Activated naive CD4-positive, alpha-beta T cell treated with anti-CD3 and anti-CD28 coated beads, Interleukin-2, amount 50 U/mL, for 24 hours (primary cell): ENCODE data around the gene PHACTR3.

Experiments
- H3K27ac Mint-ChIP-seq: one replicate; pipeline ENCODE4 v1.8.0; 2021; ENCODE audit warnings: mild to moderate bottlenecking, mixed read lengths
- H3K27me3 Mint-ChIP-seq: one replicate; pipeline ENCODE4 v1.8.0; 2021; ENCODE audit warnings: mixed read lengths
- H3K36me3 Mint-ChIP-seq: one replicate; pipeline ENCODE4 v1.8.0; 2021; ENCODE audit warnings: mixed read lengths
- H3K4me1 Mint-ChIP-seq: one replicate; pipeline ENCODE4 v1.8.0; 2021; ENCODE audit warnings: mixed read lengths
- H3K4me3 Mint-ChIP-seq: one replicate; pipeline ENCODE4 v1.8.0; 2021; ENCODE audit warnings: mild to moderate bottlenecking, mixed read lengths
- H3K9me3 Mint-ChIP-seq: one replicate; pipeline ENCODE4 v1.8.0; 2021; ENCODE audit warnings: mixed read lengths

Gene PHACTR3

DNA sequence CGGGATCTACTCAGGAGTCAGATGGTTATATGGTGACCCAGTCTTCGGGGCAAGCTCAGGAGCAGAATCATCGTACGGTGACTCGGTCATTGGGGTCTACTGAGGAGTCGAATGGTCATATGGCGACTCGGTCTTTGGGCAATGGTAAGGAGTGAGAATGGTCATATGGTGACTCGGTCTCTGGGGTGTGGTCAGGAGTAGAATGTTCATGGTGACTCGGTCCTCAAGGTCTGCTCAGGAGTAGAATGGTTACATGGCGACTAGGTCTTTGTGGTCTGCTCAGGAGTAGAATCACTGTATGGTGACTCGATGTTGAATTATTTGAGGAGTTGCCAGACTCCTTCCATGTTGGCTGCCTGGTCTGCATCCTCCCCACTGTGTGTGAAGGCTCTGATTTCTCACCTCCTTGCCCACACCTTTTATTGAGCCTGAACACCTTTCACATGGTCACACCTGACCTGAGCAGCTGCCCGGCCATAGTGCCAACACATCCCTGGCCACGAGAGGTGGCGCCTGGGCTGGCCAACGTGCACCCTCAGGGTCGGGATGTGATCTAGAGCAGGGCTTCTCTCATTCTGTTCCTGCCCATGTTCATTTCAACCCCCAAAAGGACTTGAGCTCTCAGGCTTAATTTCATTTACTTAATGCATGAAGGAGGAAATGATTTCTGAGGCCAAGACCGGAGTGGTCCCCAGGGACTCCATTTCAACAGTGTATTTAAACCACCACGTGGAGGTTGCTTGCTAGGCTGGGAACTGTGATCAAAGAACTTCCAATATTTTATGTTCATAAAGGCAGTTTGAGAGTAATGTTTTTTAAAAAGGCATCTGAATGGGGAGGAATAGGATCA, 119.5 kb downstream of the PHACTR3 start:
- peaks cover 3% of the 10 kb centered on the region for H3K27me3 Mint-ChIP-seq
- H3K4me1 Mint-ChIP-seq = no peaks in the 10 kb centered on the region

DNA sequence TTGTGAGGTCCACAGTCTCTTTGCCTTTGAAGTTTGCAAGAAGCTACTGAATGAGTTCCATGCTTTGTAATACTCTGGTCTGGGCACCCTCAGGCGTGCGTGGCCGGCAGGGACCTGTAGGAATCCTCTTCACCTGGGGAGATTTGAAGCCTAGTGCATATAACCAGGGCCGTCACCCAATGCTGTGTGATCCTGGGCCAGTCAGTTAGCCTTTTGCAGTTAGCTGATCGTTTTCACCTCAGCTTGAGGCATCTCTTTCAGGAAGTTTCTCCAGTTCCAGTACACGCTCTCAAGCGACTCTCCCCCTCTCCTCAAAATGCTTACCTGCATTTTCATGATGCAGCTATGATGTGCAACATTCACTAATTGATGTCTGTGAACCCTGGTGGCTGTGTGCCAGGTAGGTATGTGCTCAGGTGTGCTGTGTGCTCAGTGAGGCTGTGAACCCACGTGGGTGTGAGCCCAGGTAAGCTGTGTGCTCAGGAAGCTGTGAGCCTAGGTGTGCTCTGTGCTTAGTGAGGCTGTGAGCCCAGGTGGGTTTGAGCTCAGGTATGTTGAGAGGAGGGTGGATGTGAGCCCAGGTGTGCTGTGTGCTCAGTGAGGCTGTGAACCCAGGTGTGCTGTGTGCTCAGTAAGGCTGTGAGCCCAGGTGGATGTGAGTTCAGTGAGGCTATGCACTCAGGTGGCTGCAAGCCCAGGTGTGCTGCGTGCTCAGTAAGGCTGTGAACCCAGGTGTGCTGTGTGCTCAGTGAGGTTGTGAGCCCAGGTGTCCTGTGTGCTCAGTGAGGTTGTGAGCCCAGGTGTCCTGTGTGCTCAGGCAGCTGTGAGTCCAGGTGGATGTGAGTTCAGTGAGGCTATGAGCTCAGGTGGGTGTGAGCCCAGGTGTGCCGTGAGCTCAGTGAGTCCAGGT, 120.4 kb downstream of the PHACTR3 start:
- Mint-ChIP-seq H3K9me3 (no peaks in the 10 kb centered on the region), H3K27ac (no peak overlapping the region), H3K4me3 (no peak overlapping the region), H3K4me1 (no peaks in the 10 kb centered on the region), H3K27me3 (peaks cover 3% of the 10 kb centered on the region), H3K36me3 (no peaks in the 10 kb centered on the region)

More for the DNA sequence above, 119.5 kb downstream of the PHACTR3 start:
- Mint-ChIP-seq H3K4me3 (no peak overlapping the region), H3K9me3 (no peaks in the 10 kb centered on the region), H3K27ac (no peak overlapping the region), H3K36me3 (no peaks in the 10 kb centered on the region)

DNA sequence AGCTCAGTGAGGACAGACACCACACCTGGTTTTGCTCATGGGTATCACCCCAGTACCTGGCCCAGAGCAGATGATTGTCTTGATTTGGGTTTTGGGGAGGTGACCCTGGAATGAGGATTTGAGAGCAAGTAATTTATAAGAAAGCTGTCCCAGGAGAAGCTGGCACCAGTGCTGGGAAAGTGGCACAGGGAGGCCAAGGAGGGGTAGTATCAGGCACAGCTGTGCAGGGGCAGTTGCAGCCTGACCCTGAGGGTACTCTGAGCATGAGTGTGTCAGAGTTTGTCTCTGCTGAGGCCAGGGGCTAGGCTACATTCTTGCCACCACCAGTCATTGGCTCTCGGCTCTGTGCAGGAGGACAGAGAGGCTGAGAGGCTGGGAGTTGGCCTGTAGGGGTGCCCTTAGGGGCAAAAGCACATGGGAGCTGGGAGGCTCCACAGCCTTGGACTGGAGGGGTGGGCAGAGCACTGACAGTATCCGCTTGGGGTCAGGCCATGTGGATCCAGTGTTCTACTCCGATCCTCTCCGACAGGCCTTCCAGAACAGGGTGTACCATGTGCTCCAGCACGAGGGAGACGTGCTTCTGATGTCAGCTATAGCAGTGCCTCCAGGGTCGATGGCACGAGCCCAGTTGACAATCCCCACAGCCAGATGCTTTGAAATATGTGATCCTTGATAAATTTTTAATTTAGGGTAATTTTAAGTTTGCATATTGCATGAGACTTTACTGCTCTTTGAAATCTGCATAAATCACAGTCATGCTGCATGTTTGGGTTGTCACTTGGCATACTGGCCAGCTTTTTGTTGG, 121.3 kb downstream of the PHACTR3 start:
- Mint-ChIP-seq H3K4me1 (no peaks in the 10 kb centered on the region), H3K27me3 (peaks cover 2% of the 10 kb centered on the region), H3K27ac (no peak overlapping the region), H3K36me3 (no peaks in the 10 kb centered on the region), H3K9me3 (no peaks in the 10 kb centered on the region), H3K4me3 (no peak overlapping the region)

DNA sequence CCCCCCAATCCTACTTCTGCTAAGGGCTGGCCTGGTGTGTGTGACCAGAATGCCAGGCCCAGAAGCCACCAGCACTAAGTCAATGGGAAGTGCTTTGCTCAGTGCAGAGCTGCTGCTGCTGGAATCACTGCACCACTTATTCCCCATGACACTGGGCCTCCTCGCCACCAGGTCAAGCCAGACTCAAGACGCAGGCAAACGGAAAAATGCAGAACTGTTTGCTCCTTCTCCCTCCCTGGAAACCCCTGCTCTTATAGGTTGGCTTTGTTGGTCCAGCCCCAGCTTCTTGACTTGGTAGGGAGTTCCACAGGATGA, 121.9 kb downstream of the PHACTR3 start:
- Mint-ChIP-seq H3K36me3 (no peaks in the 10 kb centered on the region), H3K4me1 (no peaks in the 10 kb centered on the region), H3K27ac (no peak overlapping the region), H3K4me3 (no peak overlapping the region), H3K27me3 (peaks cover 2% of the 10 kb centered on the region), H3K9me3 (no peaks in the 10 kb centered on the region)

DNA sequence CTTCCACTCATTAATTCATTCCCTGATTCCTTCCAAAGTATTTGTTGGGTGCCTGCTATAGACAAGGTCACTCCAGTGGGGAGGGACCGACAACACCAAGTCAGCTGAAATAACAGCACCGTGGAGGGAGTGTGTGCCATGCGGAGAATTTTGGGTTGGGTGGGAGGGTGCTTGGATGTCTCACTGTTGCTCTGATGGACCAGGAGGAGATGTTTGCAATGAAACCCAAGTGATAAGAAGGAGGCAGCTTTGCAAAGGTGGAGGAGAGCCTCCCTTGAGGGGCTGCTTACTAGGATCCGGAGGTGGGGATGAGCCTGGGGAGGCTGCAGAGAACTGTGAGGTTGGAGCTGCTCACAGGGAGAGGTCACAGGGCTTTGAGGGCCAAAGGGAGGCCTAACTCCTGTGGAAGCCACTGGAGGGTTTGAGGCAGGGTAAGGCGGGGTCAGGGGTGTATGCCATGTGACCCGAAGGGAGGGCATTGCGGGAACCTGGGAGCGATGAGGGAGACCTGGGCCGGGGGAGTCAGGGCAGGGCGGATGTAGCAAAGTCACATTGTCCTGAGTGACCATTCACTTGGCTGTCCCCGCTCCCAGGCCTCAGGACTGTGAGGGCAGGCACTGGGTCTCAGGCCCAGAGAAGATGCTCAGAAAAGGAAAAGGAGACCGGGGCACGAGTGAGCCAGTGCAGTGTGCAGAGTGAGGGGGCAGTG, 124.5 kb downstream of the PHACTR3 start:
- Mint-ChIP-seq H3K4me3 (no peak overlapping the region), H3K36me3 (no peaks in the 10 kb centered on the region), H3K4me1 (no peaks in the 10 kb centered on the region), H3K9me3 (no peaks in the 10 kb centered on the region), H3K27me3 (no peaks in the 10 kb centered on the region), H3K27ac (no peak overlapping the region)

DNA sequence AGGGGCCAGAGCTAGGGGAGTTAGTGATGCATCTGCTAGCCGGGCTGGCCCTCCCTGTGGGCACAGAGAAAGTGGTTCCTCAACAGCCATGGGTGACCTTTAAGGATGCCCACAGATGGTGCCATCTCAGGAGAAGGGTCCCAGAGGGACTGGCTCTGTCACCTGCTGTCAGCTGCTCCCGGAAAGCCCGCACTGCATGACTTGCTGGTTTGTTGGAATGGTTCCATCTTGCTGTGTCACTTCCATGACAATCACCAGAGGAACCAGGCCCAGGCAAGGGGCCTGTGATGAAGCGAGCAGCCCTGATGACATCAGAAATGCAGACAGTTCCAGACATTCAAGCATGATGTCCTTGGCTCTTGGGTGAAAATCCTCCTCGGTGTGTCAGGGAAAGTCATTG, 125.2 kb downstream of the PHACTR3 start:
- Mint-ChIP-seq H3K4me1 (no peaks in the 10 kb centered on the region), H3K9me3 (no peaks in the 10 kb centered on the region), H3K36me3 (no peaks in the 10 kb centered on the region), H3K4me3 (no peak overlapping the region), H3K27me3 (no peaks in the 10 kb centered on the region), H3K27ac (no peak overlapping the region)

DNA sequence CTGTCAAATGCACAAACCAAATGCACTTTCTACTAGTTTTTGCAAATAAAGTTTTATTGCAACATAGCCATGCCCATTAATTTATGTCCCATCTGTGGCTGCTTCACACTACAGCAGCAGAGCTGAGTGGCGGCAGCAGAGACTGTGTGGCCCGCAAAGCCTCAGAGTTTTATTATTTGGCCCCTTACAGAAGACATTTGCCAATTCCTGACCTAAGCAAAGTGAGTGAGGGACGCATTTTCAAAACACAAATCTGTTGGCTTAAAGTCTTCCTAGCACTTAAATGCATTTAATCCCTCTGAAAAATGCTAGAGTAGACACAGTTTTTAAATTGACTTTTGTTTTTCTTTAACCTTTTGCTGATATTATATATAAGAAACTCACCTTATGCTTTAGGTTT, 126.4 kb downstream of the PHACTR3 start:
- Mint-ChIP-seq H3K36me3 (no peaks in the 10 kb centered on the region), H3K9me3 (no peaks in the 10 kb centered on the region), H3K4me1 (no peaks in the 10 kb centered on the region), H3K27me3 (no peaks in the 10 kb centered on the region), H3K4me3 (no peak overlapping the region), H3K27ac (no peak overlapping the region)

DNA sequence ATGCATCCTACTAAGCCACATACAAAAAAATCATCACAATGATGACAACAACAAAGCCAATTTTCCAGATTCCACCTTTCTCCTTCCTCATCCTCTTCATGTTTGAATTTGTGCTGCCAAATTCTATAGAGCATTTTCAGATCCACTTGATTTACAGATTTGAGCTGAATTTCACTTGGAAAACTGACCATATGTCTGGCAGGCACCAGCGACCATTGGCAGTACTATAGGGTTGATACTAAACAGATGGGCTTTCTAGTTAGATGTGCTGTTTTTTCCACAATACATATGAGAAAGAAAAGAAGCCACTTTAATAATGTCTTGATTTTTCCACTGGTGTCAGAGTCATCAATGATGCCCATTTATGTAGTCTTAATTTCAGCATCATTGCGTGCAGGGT, 127.0 kb downstream of the PHACTR3 start:
- Mint-ChIP-seq H3K4me1 (no peaks in the 10 kb centered on the region), H3K27me3 (no peaks in the 10 kb centered on the region), H3K36me3 (no peaks in the 10 kb centered on the region), H3K4me3 (no peak overlapping the region), H3K9me3 (no peaks in the 10 kb centered on the region), H3K27ac (no peak overlapping the region)

DNA sequence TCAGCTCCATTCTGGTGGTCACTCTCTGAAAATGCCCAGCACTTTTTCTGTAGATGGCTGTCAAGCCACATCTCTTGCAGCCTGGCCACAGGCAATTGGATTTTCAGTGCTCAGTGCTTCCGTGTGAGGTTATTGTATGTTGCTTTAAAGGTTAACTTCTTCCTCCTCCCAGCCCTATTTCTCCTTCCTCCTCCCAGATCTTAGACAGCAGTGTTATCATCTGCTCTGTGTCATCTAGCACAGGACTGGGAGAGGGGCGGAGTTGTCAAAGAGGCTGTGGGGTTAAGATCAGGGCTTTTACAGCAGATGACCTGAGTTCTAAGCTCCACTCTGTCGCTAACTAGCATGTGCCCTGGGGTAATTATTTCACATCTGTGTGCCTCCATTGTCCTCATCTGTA, 129.0 kb downstream of the PHACTR3 start:
- no peak overlapping the region for H3K4me3 Mint-ChIP-seq
- no peaks in the 10 kb centered on the region for H3K27me3 Mint-ChIP-seq
- H3K36me3 Mint-ChIP-seq = no peaks in the 10 kb centered on the region
- no peak overlapping the region for H3K27ac Mint-ChIP-seq
- no peaks in the 10 kb centered on the region for H3K9me3 Mint-ChIP-seq
- H3K4me1 Mint-ChIP-seq = no peaks in the 10 kb centered on the region

DNA sequence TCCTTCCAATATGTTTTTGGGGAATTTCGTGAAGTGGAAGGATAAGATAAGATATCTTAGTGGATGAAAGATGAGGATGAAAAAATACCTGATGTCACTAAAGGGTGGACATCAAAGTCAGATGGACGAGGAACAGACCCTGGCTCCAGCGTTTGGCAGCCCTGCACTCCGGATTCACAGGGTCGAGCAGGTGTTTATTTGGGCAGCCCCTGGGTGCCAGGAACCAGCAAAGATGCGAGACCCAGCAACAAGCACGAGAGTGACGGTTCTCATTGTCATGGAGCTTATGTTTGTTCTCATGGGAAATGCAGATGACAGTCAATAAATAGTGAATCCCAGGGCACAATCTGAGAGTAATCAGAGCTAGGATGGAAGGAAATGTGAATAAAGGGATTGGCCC, 131.1 kb downstream of the PHACTR3 start:
- Mint-ChIP-seq H3K4me1 (no peaks in the 10 kb centered on the region), H3K27ac (no peak overlapping the region), H3K9me3 (no peaks in the 10 kb centered on the region), H3K4me3 (no peak overlapping the region), H3K27me3 (no peaks in the 10 kb centered on the region), H3K36me3 (no peaks in the 10 kb centered on the region)

DNA sequence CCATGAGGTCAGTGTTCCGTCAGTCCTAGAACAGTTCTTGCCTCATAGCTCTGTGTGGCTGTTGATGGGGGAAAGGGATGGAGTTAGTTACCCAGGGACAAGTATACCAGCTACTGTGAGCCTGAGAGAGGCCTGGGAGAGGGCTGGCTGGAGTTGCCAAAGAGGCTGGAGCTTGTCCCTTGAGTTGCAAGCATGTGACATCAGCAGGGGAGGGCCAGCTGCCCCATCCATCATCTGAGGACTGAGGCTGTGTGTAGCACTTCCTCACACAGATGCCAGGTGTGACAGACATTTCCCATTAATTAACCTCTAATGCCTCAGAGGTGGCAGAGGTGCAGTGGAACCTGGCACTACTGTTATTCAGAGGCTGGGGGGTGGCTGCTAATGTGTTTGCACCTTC, 131.6 kb downstream of the PHACTR3 start:
- H3K27ac Mint-ChIP-seq = no peak overlapping the region
- no peaks in the 10 kb centered on the region for H3K9me3 Mint-ChIP-seq
- H3K27me3 Mint-ChIP-seq = no peaks in the 10 kb centered on the region
- no peak overlapping the region for H3K4me3 Mint-ChIP-seq
- H3K36me3 Mint-ChIP-seq = no peaks in the 10 kb centered on the region
- no peaks in the 10 kb centered on the region for H3K4me1 Mint-ChIP-seq

DNA sequence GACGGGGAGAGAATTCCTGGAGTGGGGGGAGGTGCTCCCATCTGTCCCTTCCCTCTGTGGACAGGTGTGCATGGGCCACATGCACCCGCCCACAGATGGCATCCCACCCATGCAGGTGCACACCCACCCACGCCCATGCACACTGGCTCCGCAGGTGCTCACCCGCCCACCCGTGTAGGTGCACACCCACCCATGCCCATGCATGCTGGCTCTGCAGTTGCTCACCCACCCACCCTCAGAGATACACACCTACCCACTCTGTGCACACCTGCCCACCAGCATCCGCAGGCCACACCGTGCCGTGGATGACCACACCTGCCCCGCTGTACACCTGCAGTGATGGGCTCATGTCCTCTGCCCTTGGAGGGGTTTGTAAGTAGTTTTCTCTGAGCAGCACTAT, 132.0 kb downstream of the PHACTR3 start:
- H3K36me3 Mint-ChIP-seq = no peaks in the 10 kb centered on the region
- no peak overlapping the region for H3K27ac Mint-ChIP-seq
- no peak overlapping the region for H3K4me3 Mint-ChIP-seq
- no peaks in the 10 kb centered on the region for H3K27me3 Mint-ChIP-seq
- no peaks in the 10 kb centered on the region for H3K4me1 Mint-ChIP-seq
- H3K9me3 Mint-ChIP-seq = no peaks in the 10 kb centered on the region

DNA sequence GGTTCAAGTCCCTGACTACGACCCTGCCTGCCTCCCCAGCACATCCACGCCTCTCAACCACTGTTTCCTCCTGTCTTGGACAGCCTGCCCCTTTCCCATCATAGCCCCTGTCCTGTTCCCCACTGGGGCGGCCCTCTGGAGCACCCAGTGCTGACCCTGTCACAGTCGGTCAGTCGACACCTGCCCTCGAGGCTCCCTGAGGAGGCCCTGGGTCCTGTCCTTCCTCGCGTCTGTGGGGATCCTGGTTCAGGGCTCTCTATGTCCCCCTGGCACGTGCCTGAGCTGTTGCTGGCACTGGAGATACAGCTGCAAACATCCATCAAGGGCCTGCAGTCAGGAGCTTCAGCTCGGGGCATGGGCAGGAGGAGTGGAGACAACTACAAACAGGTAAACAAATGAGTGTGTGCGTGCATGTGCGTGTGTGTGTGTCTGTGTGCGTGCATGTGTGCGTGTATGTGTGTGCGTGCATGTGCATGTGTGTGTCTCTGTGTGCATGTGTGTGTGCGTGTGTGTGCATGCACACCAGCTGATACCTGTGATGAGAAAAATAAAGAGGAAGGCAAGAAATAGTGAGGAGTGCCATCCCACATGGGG, 132.8 kb downstream of the PHACTR3 start:
- Mint-ChIP-seq H3K27me3 (no peaks in the 10 kb centered on the region), H3K4me3 (no peak overlapping the region), H3K27ac (no peak overlapping the region)

DNA sequence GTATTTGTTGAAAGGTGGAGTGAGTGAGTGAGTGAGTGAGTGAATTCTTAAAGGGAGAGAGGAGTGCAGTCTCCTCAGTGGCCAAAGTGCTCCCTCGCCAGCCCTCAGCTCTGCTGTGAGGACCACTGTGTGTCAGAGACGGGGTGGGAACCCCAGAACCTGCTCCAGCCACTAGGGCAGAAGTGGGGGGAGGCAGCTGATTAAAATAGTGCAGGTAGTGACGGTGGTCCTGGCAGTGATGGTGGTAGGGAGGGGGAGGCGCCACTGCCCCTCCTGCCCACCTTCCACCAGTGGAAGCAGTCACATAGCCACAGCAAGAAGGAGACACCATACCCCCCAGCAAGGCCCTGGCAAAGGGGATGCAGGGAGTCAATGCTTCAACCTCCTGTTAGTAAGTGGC, 133.5 kb downstream of the PHACTR3 start:
- H3K36me3 Mint-ChIP-seq = no peaks in the 10 kb centered on the region
- H3K4me3 Mint-ChIP-seq = no peak overlapping the region
- H3K27ac Mint-ChIP-seq = no peak overlapping the region
- no peaks in the 10 kb centered on the region for H3K9me3 Mint-ChIP-seq
- H3K4me1 Mint-ChIP-seq = no peaks in the 10 kb centered on the region
- no peaks in the 10 kb centered on the region for H3K27me3 Mint-ChIP-seq

More for the DNA sequence above, 132.8 kb downstream of the PHACTR3 start:
- H3K4me1 Mint-ChIP-seq = no peaks in the 10 kb centered on the region
- no peaks in the 10 kb centered on the region for H3K9me3 Mint-ChIP-seq
- no peaks in the 10 kb centered on the region for H3K36me3 Mint-ChIP-seq

DNA sequence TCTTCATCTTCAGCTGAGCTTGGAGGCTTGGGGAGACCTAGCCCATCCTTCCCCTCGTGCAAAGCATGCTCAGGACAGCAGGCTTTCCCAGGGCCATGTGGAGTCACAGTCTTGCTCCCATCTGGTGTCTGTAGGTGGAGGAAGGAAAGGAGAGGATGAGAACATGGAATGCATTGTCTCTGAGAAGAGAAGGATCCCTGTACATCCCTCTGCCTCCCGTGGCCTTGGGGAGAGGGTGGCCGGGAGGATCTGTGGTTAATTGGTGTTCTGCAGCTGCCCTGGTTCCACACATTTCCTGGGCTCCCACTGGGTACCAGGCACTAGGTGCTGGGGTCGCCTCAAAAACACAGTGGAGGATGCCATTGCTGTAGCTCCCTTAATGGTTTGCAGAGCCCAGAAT, 134.5 kb downstream of the PHACTR3 start:
- H3K27ac Mint-ChIP-seq = no peak overlapping the region

More for the DNA sequence above, 134.5 kb downstream of the PHACTR3 start:
- H3K4me1 Mint-ChIP-seq = no peaks in the 10 kb centered on the region
- no peaks in the 10 kb centered on the region for H3K9me3 Mint-ChIP-seq
- H3K36me3 Mint-ChIP-seq = no peaks in the 10 kb centered on the region
- H3K27me3 Mint-ChIP-seq = no peaks in the 10 kb centered on the region
- no peak overlapping the region for H3K4me3 Mint-ChIP-seq
